Fibroblast of peridontal ligament (primary cell): Measurements from ENCODE around the gene MIER1.
A peak's percentile ranks its signal among the peaks of the same experiment; 100 is the strongest.
"Not testable (repeated sequence)": the region's sequence is repeated elsewhere in the genome, so short reads cannot be mapped to it uniquely, and the experiment has no call there.

Experiments used
- DNase-seq: peaks from one replicate; pipeline ENCODE4 v3.0.0-alpha.2; 2010; ENCODE audit errors: extremely low read depth

Gene MIER1

GRCh38 chr1:66924756-66925557, at the start of gene MIER1, which contains the start of gene DNAI4:
Gene MIER1 (plus strand): TSS chr1:66924990. CDS start chr1:66925029, 39 bp downstream.
Gene DNAI4 (minus strand): TSS chr1:66924856. CDS start chr1:66924831, 25 bp downstream.
- DNase-seq, result peak; percentile 97

- no peak for DNase-seq
These were observed 48.1 kb upstream of the MIER1 start for GRCh38 chr1:66876664-66877063.

- DNase-seq, result no peak
These were observed 35.8 kb upstream of the MIER1 start for GRCh38 chr1:66889030-66889429.

GRCh38 chr1:66890621-66891020, 34.2 kb upstream of the MIER1 start:
- DNase-seq, result peak; percentile 12

GRCh38 chr1:66893712-66894111, 31.1 kb upstream of the MIER1 start:
- DNase-seq, result no peak

GRCh38 chr1:66915203-66915602, 9.6 kb upstream of the MIER1 start:
- DNase-seq, result not testable (repeated sequence)

- peak; percentile 72 for DNase-seq
These were observed 8.5 kb upstream of the MIER1 start for GRCh38 chr1:66916320-66916719.

GRCh38 chr1:66917476-66917875, 7.3 kb upstream of the MIER1 start:
- DNase-seq, result no peak

GRCh38 chr1:66919063-66919462, 5.7 kb upstream of the MIER1 start:
- DNase-seq, result no peak

- no peak for DNase-seq
These were observed 5.0 kb upstream of the MIER1 start for GRCh38 chr1:66919828-66920227.

GRCh38 chr1:66920543-66920942, 4.2 kb upstream of the MIER1 start:
- no peak for DNase-seq

- DNase-seq, result no peak
These were observed 744 bp downstream of the MIER1 start for GRCh38 chr1:66925558-66925910.

- DNase-seq, result peak; percentile 34
These were observed 1.2 kb downstream of the MIER1 start for GRCh38 chr1:66925944-66926343.

- DNase-seq, result no peak
These were observed 2.7 kb downstream of the MIER1 start for GRCh38 chr1:66927528-66927927.

GRCh38 chr1:66929146-66929688, 4.4 kb downstream of the MIER1 start:
- peak; percentile 33 for DNase-seq

- DNase-seq, result no peak
These were observed 4.9 kb downstream of the MIER1 start for GRCh38 chr1:66929691-66929998.

- DNase-seq, result peak; percentile 85
These were observed 5.4 kb downstream of the MIER1 start for GRCh38 chr1:66929999-66930822.

- no peak for DNase-seq
These were observed 6.0 kb downstream of the MIER1 start for GRCh38 chr1:66930823-66931174.

- peak; percentile 34 for DNase-seq
These were observed 6.8 kb downstream of the MIER1 start for GRCh38 chr1:66931590-66931989.

GRCh38 chr1:66932291-66932690, 7.5 kb downstream of the MIER1 start:
- peak; percentile 19 for DNase-seq

- peak; percentile 60 for DNase-seq
These were observed 9.3 kb downstream of the MIER1 start for GRCh38 chr1:66933887-66934700.
